LNCAP (cell line): ENCODE measurements around the gene WNT6.

Source experiments
- CTCF ChIP-seq: fragments of 450-650 bp; IDR thresholded peaks from 2 replicates; pipeline ENCODE4 v1.5.1; 2017; ENCODE audit warnings: mild to moderate bottlenecking

The WNT6 gene

GRCh38 chr2:218880859-218881594, 21.4 kb downstream of the WNT6 start:
- no peak for TF ChIP-seq CTCF

- TF ChIP-seq CTCF = no peak
Measured at GRCh38 chr2:218881744-218882460, 22.3 kb downstream of the WNT6 start.

- no peak for TF ChIP-seq CTCF
Measured at GRCh38 chr2:218882461-218882816, 22.8 kb downstream of the WNT6 start.

- no peak for TF ChIP-seq CTCF
Measured at GRCh38 chr2:218882866-218883366, 23.3 kb downstream of the WNT6 start.

GRCh38 chr2:218883491-218884490, 24.2 kb downstream of the WNT6 start:
- TF ChIP-seq CTCF = no peak

- no peak for TF ChIP-seq CTCF
Measured at GRCh38 chr2:218884519-218884918, 24.9 kb downstream of the WNT6 start.
